LNCaP clone FGC (cell line): ENCODE measurements around the gene NUDT16L1.

Experiments used
- DNase-seq: peaks from one replicate; pipeline ENCODE4 v3.0.0-alpha.2; 2011; ENCODE audit warnings: low read depth
- H3K4me3 ChIP-seq: 2 replicates; pipeline ENCODE4 v1.5.1; 2011; ENCODE audit warnings: mild to moderate bottlenecking, low read depth, low read length, control low read depth
- TF ChIP-seq, protein P1 (sequence below): IDR thresholded peaks from 2 replicates; pipeline ENCODE4 v1.5.1; 2012; ENCODE audit warnings: mild to moderate bottlenecking; ENCODE audit not compliant: control insufficient read depth, insufficient read depth; ENCODE audit errors: extremely low read depth

The NUDT16L1 gene

DNA sequence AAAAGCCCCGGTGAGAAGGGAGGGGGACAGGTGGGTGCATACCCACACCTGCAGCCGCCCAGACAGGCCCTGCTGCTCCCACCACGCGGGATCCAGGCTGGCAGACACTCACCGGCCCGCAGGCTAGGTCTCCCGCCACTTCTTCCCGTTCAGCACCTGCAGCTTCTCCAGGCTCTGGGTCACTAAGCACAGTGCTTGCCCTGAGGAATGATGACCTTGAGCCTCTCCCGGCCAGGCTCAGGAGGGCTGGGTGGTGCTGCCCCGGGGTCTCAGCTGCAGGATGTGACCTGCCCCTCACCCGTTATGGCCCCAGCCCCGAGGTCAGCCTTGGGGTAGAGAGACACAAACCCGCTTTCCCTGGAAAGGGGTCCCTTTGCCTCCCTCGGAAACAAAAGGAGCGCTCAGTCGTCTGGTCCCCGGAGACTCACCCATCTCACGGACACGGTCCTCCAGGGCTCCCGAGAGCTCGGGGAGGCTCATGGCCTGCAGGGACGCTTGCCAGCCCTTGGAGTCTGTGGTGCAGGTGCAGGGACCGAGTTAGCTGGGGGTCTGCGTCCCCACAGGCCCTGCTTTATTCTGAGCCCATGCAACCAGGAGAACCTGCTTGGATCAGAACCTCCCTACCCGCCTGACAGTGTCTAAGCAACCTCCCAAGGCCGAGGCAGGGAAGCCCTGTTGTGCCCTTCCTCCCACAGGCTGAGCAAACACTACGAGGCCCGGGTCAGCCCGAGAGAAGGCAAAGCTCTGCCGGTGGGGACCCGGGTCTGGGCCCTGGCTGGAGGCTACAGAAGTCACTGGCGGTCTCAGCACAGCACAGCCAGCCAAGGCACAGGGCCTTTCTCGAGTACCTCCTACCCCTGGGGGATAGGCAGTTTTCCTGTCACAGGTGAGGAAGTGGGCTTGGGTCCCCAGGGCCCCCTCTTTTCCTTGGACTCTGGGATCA, 3.8 kb downstream of the NUDT16L1 start:
- H3K4me3 ChIP-seq, result no peak overlapping the region
- DNase-seq, result no peak
- TF ChIP-seq, protein P1, sequence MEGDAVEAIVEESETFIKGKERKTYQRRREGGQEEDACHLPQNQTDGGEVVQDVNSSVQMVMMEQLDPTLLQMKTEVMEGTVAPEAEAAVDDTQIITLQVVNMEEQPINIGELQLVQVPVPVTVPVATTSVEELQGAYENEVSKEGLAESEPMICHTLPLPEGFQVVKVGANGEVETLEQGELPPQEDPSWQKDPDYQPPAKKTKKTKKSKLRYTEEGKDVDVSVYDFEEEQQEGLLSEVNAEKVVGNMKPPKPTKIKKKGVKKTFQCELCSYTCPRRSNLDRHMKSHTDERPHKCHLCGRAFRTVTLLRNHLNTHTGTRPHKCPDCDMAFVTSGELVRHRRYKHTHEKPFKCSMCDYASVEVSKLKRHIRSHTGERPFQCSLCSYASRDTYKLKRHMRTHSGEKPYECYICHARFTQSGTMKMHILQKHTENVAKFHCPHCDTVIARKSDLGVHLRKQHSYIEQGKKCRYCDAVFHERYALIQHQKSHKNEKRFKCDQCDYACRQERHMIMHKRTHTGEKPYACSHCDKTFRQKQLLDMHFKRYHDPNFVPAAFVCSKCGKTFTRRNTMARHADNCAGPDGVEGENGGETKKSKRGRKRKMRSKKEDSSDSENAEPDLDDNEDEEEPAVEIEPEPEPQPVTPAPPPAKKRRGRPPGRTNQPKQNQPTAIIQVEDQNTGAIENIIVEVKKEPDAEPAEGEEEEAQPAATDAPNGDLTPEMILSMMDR, result no peak

GRCh38 chr16:4697848-4698291, 4.5 kb downstream of the NUDT16L1 start:
- no peak overlapping the region for H3K4me3 ChIP-seq
- TF ChIP-seq, protein P1, result no peak
- DNase-seq, result no peak

GRCh38 chr16:4698321-4699045, 5.1 kb downstream of the NUDT16L1 start:
- TF ChIP-seq, protein P1, result no peak
- no peak for DNase-seq
- H3K4me3 ChIP-seq, result no peak overlapping the region

- H3K4me3 ChIP-seq, result no peak overlapping the region
- no peak for DNase-seq
- TF ChIP-seq, protein P1, result no peak
Measured at GRCh38 chr16:4699046-4699556, 5.7 kb downstream of the NUDT16L1 start.

- H3K4me3 ChIP-seq, result no peak overlapping the region
- TF ChIP-seq, protein P1, result no peak
- no peak for DNase-seq
Measured at GRCh38 chr16:4700380-4700996, 7.1 kb downstream of the NUDT16L1 start.

DNA sequence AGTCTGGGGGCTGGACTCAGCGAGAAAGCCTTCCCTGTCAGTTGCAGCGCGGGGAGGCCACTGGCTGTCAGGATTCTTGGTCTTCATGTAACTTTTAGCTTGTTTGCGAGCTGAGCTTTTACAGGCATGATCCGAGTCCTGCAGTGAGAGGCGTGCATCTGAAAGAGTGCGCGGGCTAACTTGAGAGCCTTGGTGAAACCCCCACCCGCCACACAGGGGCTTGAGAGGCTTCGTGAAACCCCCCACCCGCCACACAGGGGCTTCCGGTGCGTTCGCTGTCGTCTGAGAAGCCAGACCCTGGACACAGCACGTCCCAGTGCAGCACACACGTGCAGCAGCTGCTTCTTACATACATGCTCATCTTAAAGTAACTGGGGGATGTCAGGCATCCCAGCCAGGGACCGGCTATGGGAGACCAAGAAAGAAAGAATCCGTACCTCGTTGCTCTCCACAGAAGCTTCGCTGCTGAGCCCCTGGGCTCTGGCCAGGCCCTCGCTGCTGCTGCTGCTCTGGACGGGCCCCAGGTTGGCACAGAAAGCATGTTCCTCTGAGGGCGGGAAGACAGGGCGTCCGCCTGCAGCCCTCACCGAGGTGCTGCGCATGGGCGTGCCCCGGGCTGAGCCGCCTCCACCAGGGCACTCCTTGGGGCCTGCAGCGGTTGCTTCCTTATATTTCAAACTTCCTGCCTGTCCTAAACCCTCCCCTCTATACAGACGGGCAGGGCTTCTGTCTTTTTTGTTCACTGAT, 7.8 kb downstream of the NUDT16L1 start:
- TF ChIP-seq, protein P1, result no peak
- no peak for DNase-seq
- no peak overlapping the region for H3K4me3 ChIP-seq
